Activated effector memory CD4-positive, alpha-beta T cell treated with Interleukin-2 at 50 U/mL for 16 hours (primary cell): ENCODE measurements around the gene CYBA.
"Not testable (repeated sequence)": the region's sequence is repeated elsewhere in the genome, so short reads cannot be mapped to it uniquely, and the experiment has no call there.

Experiments
- DNase-seq: peaks from one replicate; pipeline ENCODE4 v3.0.0-alpha.2; 2020

The CYBA gene

GRCh38 chr16:88609426-88609825, 41.4 kb downstream of the CYBA start:
- not testable (repeated sequence) for DNase-seq

DNA sequence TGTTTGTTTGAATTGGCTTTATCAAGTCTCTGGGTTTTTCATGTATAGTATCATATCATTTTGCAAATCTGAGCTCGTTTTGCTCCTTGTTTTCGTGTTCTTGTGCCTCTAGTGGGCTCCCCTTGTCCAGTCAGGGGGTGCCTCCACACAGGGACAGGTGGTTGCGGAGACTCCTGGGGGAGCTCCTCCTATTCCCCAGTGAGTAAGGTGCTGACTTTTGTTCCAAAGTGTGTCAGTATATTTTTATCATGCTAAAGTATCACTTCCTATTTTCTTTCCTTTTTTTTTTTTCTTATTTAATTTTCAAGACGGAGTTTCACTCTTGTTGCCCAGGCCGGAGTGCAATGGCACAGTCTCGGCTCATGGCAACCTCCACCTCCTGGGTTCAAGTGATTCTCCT, 42.8 kb downstream of the CYBA start:
- DNase-seq = no peak

DNA sequence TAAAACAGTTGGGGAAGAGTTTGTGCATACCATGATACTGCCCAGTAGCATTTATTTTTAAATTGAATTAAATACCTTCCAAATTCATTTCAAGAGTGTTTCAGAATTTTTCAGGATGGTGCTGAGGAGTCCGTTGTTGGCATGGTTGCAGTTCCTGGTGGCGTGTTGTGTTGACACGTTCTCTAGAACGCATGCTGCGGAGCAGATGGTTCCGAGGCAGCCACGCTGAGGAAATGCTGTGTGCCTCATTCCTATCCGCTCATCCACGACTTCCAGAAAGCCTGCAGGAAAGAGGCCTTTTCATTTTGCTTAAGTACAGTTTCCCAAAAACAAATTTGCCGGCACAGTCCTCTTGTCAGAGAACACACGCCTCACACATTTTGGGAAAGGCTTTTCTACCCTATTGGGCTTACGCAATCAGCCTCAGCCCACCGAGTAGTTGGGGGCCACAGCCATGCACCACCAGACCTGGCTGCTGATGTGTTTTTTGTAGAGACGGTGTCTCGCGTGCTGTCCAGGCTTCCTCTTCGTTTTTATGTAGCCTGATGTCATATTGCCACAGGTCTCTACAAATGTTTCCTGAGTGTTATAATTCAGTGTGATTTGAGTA, 44.6 kb downstream of the CYBA start:
- no peak for DNase-seq

GRCh38 chr16:88605186-88606147, 45.4 kb downstream of the CYBA start:
- no peak for DNase-seq

GRCh38 chr16:88602091-88602490, 48.8 kb downstream of the CYBA start:
- no peak for DNase-seq

GRCh38 chr16:88601313-88602036, 49.4 kb downstream of the CYBA start:
- DNase-seq = no peak

- no peak for DNase-seq
These were observed 50.3 kb downstream of the CYBA start for GRCh38 chr16:88600539-88600896.

DNA sequence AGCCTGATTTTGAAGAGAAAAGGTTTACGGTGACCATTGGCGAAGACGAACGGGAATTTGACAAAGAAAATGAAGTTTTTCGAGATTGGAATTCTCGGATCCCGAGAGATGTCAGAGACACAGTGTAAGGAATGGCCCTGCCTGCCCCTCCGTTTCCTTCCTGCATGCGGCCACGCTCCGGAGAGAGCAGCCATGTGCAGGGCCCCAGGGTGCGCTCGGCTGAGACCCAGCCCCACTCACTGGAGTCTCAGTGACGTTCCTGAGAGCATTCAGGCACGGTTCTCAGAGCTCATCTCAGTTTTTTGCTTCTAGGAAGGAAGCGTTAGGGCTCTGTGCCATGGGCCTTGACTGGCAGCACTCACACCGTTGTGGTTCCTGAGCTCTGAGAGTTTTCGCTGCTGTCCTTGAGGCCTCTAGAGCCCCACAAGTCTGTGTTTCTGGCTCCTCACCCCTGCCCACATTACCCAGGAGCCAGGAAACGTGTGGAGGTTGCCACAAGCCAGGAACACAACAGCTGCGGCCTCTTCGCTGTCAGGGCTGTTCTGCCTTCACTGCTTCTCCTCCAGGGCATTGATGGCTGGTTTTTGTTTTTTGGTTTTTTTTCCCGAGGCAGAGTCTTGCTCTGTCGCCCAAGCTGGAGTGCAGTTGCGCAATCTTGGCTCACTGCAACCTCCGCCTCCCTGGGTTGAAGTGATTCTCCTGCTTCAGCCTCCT, 50.9 kb downstream of the CYBA start:
- no peak for DNase-seq

DNA sequence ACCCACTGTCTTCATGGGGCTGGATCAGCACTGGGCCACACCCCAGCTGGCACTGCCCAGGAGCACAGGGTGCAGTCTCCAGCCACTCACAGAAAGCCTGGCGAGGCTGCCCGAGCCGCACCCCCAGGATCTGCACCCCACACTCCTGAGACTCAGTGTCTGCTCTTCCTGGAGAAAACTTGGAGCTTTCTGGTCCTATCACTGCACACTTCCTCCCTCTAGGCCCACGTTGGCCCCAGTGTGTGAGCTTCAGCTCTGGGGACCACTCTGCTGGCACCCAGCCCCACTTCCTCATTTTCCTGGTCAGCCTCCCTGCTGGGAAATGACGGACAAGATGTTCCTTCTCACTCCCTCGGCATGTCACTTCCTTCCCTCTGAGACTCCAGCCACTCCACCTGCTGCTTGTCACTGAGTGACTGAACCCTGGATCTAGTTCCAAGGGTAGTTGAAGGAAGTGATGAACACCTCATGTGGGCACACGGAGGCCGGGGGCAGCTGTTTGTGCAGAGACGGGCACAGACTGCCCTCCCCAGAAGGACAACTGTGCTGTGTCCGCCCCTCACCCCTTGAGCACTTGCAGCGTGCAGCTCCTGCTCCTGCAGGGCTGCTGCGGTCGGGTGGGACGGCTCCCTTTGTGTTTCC, 51.6 kb downstream of the CYBA start:
- DNase-seq = no peak

DNA sequence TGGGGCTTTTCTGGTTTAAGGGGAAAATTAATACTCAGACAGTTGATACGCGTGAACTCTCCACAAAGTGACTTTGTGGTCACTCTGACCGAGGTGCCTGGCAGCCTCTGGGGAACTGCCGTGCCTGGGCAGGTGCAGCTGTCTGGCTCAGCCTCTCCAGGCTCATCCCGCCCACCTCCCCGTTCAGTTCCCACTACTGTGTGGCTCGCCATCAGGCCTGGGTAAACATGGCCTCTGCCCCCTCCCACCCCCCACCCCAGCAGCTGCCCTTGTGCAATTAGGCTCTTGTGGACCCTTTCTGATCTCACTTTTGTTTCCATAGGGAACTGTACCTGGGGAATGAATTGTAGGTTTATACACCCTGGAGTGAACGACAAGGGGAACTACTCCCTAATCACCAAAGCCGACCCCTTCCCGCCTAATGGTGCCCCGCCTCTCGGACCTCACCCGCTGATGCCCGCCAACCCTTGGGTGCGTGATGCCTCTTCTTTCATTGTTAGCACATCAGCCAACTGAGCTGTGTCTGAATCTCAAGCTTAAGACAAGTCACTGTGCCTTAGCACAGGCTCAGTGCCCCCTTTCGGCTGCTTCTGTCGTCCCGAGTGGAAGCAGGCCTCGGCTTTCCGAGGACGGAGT, 52.9 kb downstream of the CYBA start:
- no peak for DNase-seq

DNA sequence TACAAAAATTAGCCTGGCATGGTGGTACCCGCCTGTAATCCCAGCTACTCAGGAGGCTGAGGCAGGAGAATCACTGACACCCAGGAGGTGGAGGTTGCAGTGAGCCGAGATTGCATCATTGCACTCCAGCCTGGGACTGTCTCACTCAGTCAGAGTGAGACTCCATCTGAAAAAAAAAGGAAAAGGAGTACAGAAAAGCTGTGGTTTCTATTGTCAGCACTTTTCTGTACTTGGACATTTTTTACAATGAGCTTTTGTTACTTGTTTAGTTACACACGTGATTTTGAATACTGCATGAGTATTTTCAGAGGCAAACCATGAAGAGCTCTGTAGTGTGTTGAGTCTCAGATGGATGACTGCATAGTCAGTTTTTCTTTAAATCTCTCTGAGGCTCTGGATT, 54.4 kb downstream of the CYBA start:
- no peak for DNase-seq

DNA sequence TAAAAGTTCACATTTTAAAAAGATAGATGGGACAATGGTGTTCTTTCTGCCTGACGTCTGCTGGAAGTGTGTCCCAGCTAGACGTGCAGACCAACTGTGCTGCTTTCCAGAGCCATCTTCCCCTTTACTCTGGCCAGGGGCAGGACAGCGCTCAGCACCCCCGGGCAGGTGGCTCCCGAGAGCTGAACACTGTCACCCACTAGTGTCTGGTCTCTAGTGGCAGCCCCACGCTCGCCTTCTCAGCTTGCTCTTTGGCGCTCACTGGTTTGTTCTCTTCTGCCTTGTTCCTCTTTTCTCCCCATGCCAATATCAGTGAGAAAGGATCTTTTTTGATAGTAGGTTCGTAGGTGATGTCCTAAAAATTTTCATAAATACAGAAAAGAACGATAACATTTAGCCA, 54.9 kb downstream of the CYBA start:
- DNase-seq = no peak

- no peak for DNase-seq
These were observed 55.8 kb downstream of the CYBA start for GRCh38 chr16:88595101-88595500.

DNA sequence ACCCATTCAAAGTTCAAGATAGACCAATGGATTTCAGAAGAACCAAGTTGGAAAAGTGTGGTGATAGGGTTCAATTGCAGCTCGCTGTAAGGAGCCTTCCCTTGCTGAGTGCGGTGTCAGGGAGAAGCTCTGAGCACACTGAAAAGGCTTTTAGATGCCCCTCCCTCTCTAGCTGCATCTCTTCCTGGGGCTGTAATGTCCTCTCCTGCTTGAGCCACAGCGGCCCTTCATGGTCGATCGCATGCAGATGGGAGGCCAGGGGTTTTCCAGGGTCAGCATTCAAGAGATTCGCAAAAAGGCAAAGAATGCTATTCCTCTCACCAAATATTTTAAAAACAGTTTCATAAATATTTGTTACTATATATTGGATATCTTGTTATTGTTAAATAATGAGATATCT, 56.9 kb downstream of the CYBA start:
- no peak for DNase-seq

DNA sequence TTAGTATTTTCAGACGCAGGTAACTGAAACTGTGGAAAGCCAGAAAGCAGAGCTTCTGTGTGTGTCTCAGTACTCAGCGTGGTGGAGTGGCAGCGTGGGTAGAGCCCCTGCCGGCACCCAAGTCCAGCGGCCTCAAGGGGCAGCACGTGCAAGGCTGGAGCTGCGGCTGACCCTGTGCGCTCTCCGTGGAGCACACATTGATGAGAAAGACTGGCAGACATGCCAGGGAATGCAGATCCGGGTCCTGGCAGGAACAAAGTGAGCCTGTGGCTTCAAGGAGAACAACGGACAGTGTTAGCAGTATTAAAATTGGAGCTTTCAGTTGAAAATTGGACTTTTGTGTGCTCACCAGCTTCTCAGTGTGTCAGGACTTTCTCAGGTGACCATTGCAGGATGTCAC, 57.4 kb downstream of the CYBA start:
- no peak for DNase-seq
